HepG2 (cell line): ENCODE measurements around the gene AKAP10. TPM values are rescaled to one million over a fixed set of nuclear protein-coding genes. Genes with fewer than 3 reads are reported as not detected.
A peak's percentile ranks its signal among the peaks of the same experiment; 100 is the strongest.

Experiments used
- FOXK2 ChIP-seq: fragments of 450-650 bp; IDR thresholded peaks from 2 replicates; pipeline ENCODE4 v1.6.1; 2016
- ISX ChIP-seq: sonication (generic); formaldehyde crosslinking; conservative IDR thresholded peaks from 2 replicates; pipeline ENCODE4 v1.5.0; 2020; ENCODE audit warnings: missing genetic modification reagents
- KAT7 ChIP-seq: IDR thresholded peaks from 2 replicates; pipeline ENCODE4 v1.6.1; 2018; ENCODE audit warnings: borderline replicate concordance, missing compliant biosample characterization
- KMT2B ChIP-seq: IDR thresholded peaks from 2 replicates; pipeline ENCODE4 v1.6.1; 2016; ENCODE audit warnings: missing genetic modification reagents, missing compliant biosample characterization
- MED1 ChIP-seq: sonication (generic); formaldehyde crosslinking; IDR thresholded peaks from 2 replicates; pipeline ENCODE4 v1.4.0; 2020; ENCODE audit warnings: missing genetic modification reagents
- MEIS2 ChIP-seq: sonication (generic); formaldehyde crosslinking; IDR thresholded peaks from 2 replicates; pipeline ENCODE4 v1.9.0; 2021; ENCODE audit warnings: mild to moderate bottlenecking, missing genetic modification reagents
- MYPOP ChIP-seq: sonication (generic); formaldehyde crosslinking; IDR thresholded peaks from 2 replicates; pipeline ENCODE4 v1.8.1; 2023; ENCODE audit warnings: mild to moderate bottlenecking, moderate library complexity, missing genetic modification reagents
- NR0B2 ChIP-seq: sonication (generic); formaldehyde crosslinking; IDR thresholded peaks from 2 replicates; pipeline ENCODE4 v1.4.0; 2020; ENCODE audit warnings: mild to moderate bottlenecking, missing genetic modification reagents
- SIX4 ChIP-seq: sonication (generic); formaldehyde crosslinking; IDR thresholded peaks from 2 replicates; pipeline ENCODE4 v1.4.0; 2020; ENCODE audit warnings: missing genetic modification reagents
- SRSF1 ChIP-seq: fragments of 200-400 bp; formaldehyde crosslinking; optimal IDR thresholded peaks from 2 replicates; pipeline ENCODE3; 2017; ENCODE audit warnings: mild to moderate bottlenecking, low read depth, low read length, moderate library complexity
- USF2 ChIP-seq, 2 experiments: sonication (generic) in 1 of 2; formaldehyde crosslinking in 1 of 2; IDR thresholded peaks; 2 replicates each; pipeline versions ENCODE4 v1.5.1 to v1.6.1; 2011 to 2020; ENCODE audit warnings: borderline replicate concordance in 1 of 2, low read depth in 1 of 2, low read length in 1 of 2, mild to moderate bottlenecking in 1 of 2, missing genetic modification reagents in 1 of 2, moderate library complexity in 1 of 2
- ZHX1 ChIP-seq: sonication (generic); formaldehyde crosslinking; IDR thresholded peaks from 2 replicates; pipeline ENCODE4 v1.8.1; 2022; ENCODE audit warnings: low read depth, mild to moderate bottlenecking, missing genetic modification reagents
- ZNF256 ChIP-seq: sonication (generic); formaldehyde crosslinking; conservative IDR thresholded peaks from 2 replicates; pipeline ENCODE4 v1.4.0; 2020; ENCODE audit warnings: missing genetic modification reagents
- ZNF574 ChIP-seq: sonication (generic); formaldehyde crosslinking; IDR thresholded peaks from 2 replicates; pipeline ENCODE4 v1.4.0; 2020; ENCODE audit warnings: missing genetic modification reagents
- ZNF629 ChIP-seq: sonication (generic); formaldehyde crosslinking; conservative IDR thresholded peaks from 2 replicates; pipeline ENCODE4 v1.5.0; 2020; ENCODE audit warnings: missing genetic modification reagents
- ZNF766 ChIP-seq: sonication (generic); formaldehyde crosslinking; IDR thresholded peaks from 2 replicates; pipeline ENCODE4 v1.5.0; 2020; ENCODE audit warnings: missing genetic modification reagents, borderline replicate concordance
- ZNF83 ChIP-seq: sonication (generic); formaldehyde crosslinking; IDR thresholded peaks from 2 replicates; pipeline ENCODE4 v1.4.0; 2020; ENCODE audit warnings: missing genetic modification reagents, mild to moderate bottlenecking, borderline replicate concordance
- ZZZ3 ChIP-seq: sonication (generic); formaldehyde crosslinking; IDR thresholded peaks from 2 replicates; pipeline ENCODE4 v1.4.0; 2020; ENCODE audit warnings: missing genetic modification reagents, mild to moderate bottlenecking, borderline replicate concordance
- polyA plus RNA-seq, 8 experiments: library from polyadenylated mRNA; depleted of rRNA in 3 of 8; stranded (reverse) in 7 of 8; unstranded in 1 of 8; fragments of >200 nt; fragmentation: Illumina TruSeq in 4 of 8; extraction: Trizol in 4 of 8; gene quantifications; 2 replicates each; pipeline versions ENCODE4 v1.2.1 to v1.2.3, GENCODE V29; 2011 to 2016; ENCODE audit warnings: low read depth in 4 of 8, missing spikeins in 1 of 8, mixed read lengths in 1 of 8; ENCODE audit not compliant: insufficient read depth in 1 of 8
- total RNA-seq, 5 experiments: library from RNA; depleted of rRNA; stranded (reverse); fragments of >200 nt; fragmentation: Illumina TruSeq; extraction: Trizol; gene quantifications; 2 replicates each; pipeline ENCODE4 v1.2.3, GENCODE V29; 2016; ENCODE audit warnings: low read depth in 1 of 5

The AKAP10 gene
- total and polyA plus RNA-seq, 2 of the 13 experiments (the other 11 are each of a cell fraction or from before 2014, with no cell fraction given): 17.6 to 21.7 TPM

GRCh38 chr17:19977293-19978208 is at the start of gene AKAP10 (continued):
- peak; percentile 94; the same call in 1 of the 2 replicates for TF ChIP-seq ISX (CRISPR knock-in tag)
- peak; percentile 82 for TF ChIP-seq USF2 (IDR thresholded peaks at IDR 0.05; ENCODE audit: low read depth, low read length)
- peak; percentile 95; the same call in 1 of the 2 replicates for TF ChIP-seq USF2 (CRISPR knock-in tag; IDR thresholded peaks at IDR 0.05; ENCODE audit: borderline replicate concordance)
- TF ChIP-seq KMT2B (CRISPR knock-in tag): peak; percentile 79
- TF ChIP-seq MEIS2 (CRISPR knock-in tag): peak; percentile 82
- peak; percentile 80; the same call in 1 of the 2 replicates for TF ChIP-seq NR0B2 (CRISPR knock-in tag)
- peak; percentile 15; the same call in 1 of the 2 replicates for TF ChIP-seq SIX4 (CRISPR knock-in tag)
- no peak for TF ChIP-seq ZHX1
- peak; percentile 51 for TF ChIP-seq ZNF629
- peak; percentile 78 for TF ChIP-seq ZNF574
- peak; percentile 34 for TF ChIP-seq SRSF1
- peak; percentile 81 for TF ChIP-seq ZNF766 (CRISPR knock-in tag)
- TF ChIP-seq ZNF256: peak; percentile 86; the same call in 1 of the 2 replicates
- peak; percentile 78 for TF ChIP-seq FOXK2
- TF ChIP-seq MED1 (CRISPR knock-in tag): peak; percentile 68; the same call in 1 of the 2 replicates
- TF ChIP-seq KAT7 (CRISPR knock-in tag): 0 out of 2 replicates have a peak, but pooled peaks have one; percentile 76
- no peak for TF ChIP-seq MYPOP (CRISPR knock-in tag)
- TF ChIP-seq ZZZ3: peak; percentile 55; the same call in 1 of the 2 replicates
- peak; percentile 93 for TF ChIP-seq ZNF83 (CRISPR knock-in tag)
